HG03066 (cell line): ENCODE measurements around the gene EIF3J.

Source experiments
- ATAC-seq: cut with Tn5 transposase; IDR thresholded peaks from one replicate; pipeline ENCODE4 v1.9.1; 2021; ENCODE audit warnings: low read depth; ENCODE audit not compliant: unreplicated experiment

Gene EIF3J

GRCh38 chr15:44591326-44591725 is 54.4 kb downstream of the EIF3J start:
- no peak for ATAC-seq

- no peak for ATAC-seq
Measured at GRCh38 chr15:44593042-44593736, 56.2 kb downstream of the EIF3J start.

GRCh38 chr15:44595246-44595645 is 58.3 kb downstream of the EIF3J start:
- ATAC-seq = no peak

DNA sequence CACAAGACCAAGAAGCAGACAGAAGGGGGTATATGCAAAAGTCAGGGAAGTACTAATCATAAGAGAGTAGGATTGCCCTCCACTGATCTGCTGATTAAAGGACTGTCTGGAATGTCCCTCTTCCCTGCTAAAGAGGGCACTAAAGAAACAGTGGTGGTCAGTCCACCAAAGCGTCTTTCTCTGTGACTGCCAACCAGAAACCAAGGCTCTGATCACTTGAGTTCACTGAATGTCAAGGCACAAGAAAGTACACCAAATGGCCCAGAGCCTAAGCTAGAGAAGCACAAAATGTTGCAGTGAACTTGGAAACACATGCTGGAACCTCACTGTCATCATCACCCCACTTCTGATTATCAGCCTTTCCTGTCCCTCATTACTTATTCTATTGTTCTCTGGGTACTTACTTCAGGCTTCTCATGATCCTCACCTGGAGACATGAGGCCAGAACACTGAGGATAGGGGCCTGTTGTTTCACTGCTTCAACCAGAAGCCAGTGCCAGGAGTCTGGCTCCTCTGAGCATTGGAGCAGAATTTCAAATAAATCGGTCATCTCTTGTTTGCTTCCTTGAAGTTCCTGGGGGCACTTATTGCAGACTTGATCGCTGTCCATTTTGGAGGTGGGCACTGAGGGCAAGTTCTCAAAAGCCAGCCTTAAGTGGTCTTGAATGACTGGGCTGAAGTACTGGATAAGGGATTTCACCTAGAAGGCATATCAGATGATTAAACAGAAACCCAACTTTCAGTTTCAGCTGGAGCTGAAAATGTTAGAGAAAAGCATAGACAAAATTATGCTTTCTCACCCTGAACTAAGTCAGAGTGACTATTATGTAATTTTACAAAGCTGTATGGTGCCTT is 58.9 kb downstream of the EIF3J start:
- no peak for ATAC-seq

DNA sequence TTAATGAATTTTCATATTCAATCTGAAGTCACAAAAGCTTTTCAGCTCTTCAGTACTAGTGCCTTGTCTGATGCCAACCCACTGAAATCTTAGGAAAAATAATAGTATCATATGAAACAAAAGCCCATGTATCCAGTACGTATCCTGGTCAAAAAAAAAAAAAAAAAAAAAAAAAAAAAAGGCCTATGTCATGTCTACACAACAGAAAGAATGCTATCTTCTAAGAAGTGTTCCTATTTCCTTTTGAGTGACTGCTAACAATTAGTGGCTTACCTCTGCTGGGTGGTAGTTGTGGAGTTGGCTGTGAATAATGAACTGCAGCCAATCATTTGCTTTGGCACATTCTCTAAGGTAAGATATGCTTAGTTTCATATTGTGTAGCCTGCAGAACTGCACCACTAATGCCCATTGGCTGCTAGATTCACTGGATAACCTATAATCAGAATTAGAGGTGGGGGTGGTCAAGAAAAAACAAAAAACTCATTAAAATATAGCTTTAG is 59.6 kb downstream of the EIF3J start:
- ATAC-seq = no peak

DNA sequence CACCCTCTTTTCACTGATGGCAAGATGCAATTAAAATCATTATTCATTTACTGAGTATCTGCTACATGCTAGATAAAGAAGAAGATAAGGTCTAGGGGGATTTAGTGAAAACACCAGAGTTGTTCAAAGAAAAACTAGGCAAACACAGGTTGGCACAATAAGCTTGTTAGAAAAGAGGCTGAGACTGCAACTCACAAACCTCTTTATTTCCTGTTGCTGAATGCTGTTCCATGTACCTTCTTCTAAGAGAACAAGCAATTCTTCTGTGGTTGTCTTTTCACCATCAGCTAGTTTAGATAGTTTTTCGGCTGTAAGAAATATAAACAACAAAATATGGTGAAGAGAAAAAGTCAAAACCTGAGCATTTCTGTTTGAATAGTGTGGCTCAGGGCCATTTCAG is 61.1 kb downstream of the EIF3J start:
- no peak for ATAC-seq

DNA sequence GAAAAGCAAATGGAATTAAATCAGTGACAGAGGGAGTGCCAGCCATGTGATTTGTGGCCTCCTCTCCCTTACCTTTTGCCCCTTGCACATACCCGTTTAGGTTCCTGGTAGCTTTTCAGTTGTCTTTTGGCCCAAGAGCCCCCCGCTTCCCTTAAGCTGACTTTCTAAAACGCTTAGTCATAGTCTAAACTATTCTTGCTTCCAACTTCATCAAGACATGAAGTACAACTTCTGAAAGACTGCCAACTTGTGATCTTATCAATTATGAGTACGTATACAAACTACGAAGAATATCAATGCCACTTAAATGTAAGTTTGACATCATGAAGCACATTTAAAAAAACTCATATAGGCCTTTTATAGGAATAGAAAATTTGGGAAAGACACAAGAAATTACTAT is 61.9 kb downstream of the EIF3J start:
- ATAC-seq = no peak

DNA sequence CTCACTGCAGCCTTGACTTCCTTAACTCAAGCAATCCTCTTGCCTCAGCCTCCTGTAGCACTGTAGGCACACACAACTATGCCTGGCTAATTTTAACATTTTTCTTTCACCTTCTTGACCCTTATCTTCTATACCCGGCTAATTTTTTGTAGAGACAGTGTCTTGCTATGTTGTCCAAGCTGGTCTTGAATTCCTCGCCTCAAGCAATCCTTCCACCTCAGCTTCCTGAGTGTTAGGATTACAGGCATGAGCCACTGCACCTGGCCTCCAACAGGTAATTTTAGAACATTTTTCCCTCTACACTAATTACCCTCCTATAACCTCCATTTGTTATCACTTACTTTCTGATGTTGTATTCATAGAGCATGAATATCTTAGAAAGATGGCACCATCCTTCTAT is 66.2 kb downstream of the EIF3J start:
- no peak for ATAC-seq

DNA sequence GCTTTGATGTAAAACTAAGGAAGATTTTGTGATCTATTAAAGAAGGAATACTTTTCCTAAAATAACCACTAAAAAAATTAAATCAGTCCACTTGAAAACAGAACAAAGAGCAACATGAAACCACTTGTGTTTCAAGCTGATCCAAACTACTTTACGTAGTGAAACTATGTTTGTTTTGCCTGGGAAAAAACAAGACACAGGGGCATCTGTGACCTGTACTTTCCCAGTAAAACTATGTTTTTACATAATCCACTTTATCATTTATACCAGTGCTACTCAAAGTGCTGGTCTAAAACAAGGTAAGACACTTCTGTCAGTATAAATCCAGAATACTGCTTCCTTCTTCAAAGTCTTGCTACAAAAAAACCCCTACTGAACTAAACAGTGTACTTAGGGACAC is 69.8 kb downstream of the EIF3J start:
- no peak for ATAC-seq
